Activated T-helper 1 cell treated with anti-CD3 and anti-CD28 coated beads, Interleukin-2, amount 50 U/mL, for 16 hours (primary cell): ENCODE results near the gene RPS6KA3.
"Not testable (repeated sequence)": the region's sequence is repeated elsewhere in the genome, so short reads cannot be mapped to it uniquely, and the experiment has no call there.

ENCODE experiments used
- DNase-seq, 2 donors: peaks; one replicate each; pipeline ENCODE4 v3.0.0-alpha.2; 2020; ENCODE audit warnings: low read depth in 1 of 2, low spot score in 1 of 2

The RPS6KA3 gene

DNA sequence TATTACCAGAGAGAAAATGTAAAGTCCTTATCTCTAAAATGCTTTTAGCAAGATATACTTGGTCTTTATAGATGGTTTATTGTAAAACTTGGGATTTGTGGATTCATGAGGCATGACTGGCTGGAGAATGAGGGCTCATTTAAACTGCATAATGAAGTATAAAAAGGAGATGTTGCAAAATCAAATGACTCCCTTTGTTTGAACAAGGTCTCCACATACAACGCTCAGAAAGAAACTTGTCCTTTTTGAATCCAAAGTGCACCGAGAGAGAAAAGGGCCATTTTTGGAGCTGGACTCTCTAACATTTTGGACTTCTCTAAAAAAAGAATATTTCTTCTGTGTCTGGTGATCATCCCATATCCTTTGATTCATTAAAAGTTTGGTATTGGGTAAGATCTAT, 117.4 kb downstream of the RPS6KA3 start:
- no peak for DNase-seq

DNA sequence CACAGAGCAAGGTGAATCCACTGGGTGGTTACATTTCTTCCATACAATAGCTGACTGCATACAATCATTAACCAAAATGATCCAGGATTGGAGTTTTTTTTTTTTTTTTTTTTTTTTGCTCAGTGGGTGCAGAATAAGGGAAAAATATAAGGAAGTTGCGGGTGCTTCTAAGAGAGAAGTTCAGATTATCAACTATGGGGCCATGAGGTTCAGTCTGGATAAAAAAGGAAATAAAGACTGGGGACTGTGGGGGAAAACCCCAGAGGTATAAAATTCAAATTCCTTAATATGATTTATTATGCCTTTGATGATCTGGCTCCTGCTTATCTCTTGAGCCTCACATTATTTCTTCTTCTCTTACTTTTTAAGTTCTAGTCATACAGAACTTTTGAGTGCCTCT, 119.1 kb downstream of the RPS6KA3 start:
- DNase-seq, result no peak

DNA sequence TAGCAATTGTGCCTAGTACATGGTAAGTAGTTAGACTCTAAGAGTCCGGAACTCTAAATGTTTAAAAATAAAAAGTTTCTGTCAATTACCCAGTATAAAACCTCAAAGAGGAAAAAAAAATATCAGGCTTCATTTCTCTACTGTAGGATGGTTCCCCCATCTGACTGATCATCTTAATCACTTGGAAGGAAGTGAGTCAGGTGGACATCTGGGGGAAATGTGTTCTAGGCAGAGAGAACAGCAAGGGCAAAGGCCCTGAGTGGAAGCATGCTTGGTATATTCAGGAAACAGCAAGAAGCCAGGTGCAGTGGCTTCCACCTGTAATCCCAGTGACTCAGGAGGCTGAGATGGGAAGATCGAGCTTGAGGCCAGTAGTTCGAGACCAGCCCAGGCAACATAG, 122.2 kb downstream of the RPS6KA3 start:
- no peak for DNase-seq

DNA sequence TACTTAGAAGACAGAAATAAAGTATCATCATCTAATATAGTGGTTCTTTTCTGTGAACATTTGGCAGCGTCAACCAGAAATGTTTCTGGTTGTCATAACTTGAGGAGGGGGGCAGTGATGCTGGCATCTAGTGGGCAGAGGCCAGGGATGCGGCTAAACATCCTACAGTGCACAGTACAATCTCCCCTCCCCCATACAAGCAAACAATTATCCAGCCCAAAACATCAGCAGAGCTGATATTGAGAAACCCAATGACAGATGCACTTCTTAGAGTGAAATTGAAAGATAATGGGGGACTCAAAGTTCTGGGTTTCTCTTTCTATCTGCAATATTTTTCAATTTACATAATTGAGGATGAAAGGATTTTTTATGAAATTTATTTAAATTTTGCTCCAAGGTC, 123.1 kb downstream of the RPS6KA3 start:
- no peak for DNase-seq

DNA sequence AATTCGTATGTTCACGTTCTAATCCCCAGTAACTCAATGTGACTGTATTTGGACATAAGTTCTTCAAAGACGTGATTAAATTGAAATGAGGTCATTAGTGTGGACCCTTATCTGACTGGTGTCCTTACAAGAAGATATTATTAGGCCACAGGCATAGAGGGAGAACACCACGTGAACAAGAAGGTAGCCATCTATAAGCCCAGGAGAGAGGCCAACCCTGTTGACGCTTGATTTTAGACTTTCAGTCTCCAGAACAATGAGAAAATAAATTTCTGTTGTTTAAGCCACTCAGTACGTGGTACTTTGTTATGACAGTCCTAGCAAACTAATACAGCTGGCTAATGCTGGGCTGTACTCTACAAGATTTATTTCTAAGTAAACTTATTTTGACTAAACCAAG, 123.6 kb downstream of the RPS6KA3 start:
- DNase-seq, result no peak

DNA sequence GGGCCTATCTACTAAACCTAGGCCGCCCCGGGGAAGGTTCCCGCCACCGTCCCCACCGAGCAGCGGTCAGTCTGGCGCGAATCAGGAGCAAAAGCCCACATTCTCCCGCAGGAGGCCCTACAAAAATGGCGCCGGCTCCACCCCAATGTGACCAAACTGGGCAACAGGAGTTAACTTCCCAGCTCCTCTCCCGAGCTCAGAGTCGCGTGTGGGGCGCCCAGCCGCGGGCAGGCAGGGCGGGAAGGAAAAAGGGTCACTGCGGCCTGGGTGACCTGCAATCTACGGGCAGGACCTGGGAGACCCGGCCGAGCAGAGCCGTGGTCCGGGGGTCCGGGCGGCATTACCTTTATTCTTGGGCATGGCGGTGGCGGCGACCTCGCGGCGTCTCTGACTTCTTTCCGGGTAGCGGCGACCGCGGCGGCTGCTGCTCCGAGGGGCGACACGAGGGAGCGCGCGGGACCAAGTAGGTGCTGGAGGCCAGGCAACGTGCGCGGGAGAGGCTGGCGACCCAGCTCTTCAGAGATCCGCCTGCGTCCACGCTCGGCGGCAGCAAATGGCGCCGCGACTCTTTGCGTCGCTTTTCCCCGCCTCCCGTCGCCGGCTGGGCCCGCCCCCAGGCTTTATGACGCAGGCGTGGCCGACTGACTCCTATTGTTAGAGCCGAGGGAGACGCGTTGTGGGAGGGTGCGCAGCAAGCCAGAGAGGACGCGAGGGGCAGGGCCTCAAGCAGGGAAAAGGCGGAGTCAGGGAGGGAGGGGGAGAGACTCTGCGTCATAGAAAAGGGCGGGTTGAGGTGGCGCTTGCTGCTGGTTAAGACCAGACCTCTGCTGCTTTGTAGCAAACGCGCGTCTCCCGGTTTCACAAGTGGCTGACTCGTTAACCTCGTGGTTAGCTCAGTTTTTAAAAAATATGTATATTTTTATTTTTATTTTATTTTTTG, 125.2 kb downstream of the RPS6KA3 start, which contains the start of gene EIF1AX:
TSS of gene EIF1AX (minus strand) at position 558 of the 940 bp plus-strand sequence. CDS start at position 360, 198 bp downstream.
- peak; percentile 82 to 97 for DNase-seq

DNA sequence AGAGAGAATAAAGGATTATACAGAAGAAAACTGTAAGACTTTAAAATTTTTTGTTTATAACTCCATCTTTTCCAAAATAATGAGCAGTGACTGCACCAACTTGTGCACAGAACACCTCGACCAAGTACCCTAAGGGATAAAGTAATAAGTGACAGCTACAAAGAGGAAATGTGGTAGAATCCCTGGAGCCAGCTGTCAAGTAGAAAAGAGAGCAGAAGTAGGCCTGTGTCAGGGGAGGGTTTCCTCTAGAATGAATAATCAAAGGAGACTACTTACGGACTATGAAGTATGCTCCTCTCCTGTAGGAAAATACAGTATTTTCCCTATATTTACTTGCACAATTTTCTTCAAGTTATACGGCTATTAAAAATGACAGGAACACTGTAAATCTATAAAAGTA, 126.3 kb downstream of the RPS6KA3 start:
- no peak for DNase-seq

DNA sequence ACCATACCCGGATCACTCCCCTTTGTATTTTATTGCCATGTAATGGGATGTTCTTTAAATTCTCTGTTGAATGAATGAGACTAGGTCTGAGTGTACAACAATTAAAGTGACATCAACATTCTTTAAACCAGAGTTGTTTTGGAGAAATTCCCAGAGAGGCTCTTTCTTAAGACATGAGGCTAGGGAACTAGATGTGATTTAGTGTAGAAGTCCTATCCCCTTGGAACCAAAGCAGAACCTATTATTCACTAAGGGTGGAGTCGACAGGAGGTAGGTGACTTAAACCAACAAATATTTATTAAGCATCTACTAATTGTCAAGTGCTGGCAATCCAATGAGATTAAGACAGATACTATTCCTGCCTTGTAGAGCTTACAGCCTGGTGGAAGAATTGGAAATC, 126.7 kb downstream of the RPS6KA3 start:
- no peak for DNase-seq

DNA sequence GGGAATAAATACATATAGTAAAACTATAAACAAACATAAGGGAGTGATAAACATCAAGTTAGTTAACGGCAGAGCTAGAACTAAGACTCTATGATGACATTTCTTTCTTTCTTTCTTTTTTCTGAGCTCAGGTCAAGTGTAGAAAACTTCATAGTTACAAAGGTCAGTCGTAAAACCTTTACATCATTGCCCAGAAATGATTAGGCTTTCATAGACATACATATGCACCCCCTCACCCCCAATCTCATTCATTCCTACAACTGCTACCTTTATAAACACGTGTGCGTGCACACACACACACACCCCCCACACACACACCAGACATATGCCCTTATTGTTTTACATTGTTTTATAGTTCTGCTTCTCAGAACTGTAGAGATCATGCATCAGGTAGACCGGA, 130.8 kb downstream of the RPS6KA3 start:
- no peak for DNase-seq

DNA sequence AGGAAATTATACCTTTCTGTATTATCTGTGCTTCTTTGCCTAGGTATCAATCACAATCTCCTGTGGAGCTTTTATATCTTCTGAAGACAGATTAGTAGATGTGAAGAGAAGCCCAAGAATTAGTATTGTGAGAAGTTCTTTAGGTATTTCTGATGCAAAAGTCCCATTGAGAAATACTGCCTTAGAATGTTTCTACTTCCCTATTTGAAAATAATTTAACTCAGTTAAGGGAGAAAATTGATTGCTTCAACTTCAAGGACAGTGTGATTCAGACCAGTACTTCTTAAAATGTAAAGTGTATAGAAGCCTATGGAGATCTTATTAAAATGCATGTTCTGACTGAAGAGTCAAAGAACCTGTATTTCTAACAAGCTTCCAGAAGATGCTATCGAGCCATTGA, 134.0 kb downstream of the RPS6KA3 start:
- no peak for DNase-seq

DNA sequence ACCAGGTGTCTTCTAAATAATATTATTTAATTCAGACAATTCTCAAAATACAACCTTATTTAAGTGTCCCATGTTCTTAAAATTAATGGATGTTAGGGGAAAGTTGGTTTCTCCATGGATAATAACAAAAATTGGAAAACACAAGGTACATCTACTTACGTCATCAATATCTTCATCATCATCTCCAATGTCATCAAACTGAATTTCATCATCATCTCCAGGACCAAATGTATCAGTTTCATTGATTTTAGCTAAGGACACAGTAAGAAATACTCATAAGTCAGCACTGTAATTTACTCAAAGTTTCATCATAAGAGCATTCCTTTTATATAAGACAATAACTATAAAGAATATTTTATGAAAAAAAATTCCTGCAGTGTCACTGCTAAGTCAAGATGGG, 136.4 kb downstream of the RPS6KA3 start:
- no peak for DNase-seq

DNA sequence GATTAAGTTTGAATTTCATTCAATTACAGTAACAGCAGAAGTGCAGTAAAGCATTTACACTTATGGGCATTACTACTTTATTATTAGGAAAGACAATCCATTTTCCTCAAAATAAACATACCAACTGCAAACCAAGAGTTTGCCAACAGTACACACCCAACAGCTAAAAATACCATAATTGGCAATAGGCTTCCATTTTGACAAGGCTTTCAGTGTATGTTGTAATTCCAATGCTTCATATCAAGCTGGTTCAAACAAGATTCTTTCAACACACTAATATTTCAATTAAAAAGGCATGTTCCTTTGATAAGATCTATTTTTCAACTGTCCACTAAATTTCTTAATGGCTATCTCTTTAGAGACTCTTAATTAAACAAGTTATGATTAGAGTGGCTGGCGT, 137.2 kb downstream of the RPS6KA3 start:
- DNase-seq, result no peak

DNA sequence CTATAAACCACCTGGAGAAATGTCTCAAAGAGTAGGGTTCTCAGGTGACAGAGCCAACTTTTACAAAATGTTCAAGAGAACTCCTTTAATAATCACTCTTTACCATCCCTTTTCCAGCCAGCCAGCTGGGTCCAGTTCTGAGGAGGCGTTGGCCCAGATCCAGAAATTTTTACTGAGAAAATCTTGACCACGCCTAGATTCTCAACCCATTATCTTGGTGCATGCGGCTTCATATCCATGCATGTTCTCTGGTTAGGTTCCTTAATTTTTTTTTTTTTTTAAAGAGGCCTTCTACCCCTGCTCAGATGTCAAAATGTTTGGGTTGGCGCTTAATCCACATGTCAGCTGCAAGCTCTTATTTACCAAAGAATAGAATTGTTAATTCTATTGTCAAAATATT, 138.0 kb downstream of the RPS6KA3 start:
- DNase-seq, result no peak

DNA sequence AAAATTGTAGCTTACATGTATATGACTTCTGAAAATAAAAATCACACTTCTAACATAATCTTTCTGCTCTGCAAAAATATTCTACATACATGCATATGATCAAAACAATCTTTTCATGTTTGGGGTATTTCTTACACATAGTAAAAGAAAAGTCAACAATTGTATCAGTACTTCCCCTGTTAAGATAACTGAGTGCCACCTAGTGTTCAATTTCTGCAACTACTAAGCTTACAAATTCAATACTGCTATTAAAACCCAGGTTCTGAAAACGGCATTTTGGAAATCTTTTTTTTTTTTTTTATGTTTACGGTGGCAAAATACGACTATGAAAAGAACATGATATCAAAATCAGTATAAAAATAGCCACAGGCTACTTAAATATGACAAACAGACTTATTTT, 139.3 kb downstream of the RPS6KA3 start:
- not testable (repeated sequence) for DNase-seq

DNA sequence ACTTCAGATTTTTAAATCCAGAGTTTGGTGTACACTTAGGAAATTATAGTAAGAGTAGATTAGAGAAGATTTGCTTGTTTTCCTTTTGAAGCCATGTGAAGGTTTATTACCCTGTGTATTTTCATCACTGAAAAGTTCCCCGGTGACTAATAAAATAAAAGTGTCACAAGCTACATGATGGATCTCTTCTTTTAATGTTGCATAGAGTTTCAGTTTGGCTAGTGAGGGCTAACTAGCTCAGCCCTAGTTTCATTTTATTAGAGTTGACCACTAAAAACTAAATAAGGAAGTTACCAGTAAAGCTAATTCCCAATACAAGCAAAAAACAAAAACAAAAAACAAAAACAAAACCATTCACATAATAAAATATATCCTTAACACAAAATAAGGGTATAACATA, 139.9 kb downstream of the RPS6KA3 start:
- DNase-seq, result not testable (repeated sequence)

DNA sequence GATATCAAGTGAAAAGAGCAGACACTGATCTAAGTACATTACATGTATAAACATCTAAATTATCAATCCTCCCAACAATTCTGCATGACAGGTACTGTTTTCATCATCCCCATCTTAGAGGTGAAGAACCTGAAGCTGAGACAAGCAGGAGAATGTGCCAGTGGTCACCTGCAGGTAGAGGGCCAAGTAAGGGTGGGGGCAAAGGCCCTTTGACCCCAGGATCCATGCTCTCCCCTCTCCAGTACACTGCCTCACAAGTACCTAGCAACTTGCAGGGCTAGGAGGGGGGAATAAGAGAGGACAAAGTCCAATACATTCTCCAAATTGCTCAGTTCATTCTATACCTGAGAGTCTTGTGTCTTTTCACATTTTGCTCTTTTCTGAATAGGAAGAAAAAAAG, 141.7 kb downstream of the RPS6KA3 start:
- DNase-seq, result no peak

DNA sequence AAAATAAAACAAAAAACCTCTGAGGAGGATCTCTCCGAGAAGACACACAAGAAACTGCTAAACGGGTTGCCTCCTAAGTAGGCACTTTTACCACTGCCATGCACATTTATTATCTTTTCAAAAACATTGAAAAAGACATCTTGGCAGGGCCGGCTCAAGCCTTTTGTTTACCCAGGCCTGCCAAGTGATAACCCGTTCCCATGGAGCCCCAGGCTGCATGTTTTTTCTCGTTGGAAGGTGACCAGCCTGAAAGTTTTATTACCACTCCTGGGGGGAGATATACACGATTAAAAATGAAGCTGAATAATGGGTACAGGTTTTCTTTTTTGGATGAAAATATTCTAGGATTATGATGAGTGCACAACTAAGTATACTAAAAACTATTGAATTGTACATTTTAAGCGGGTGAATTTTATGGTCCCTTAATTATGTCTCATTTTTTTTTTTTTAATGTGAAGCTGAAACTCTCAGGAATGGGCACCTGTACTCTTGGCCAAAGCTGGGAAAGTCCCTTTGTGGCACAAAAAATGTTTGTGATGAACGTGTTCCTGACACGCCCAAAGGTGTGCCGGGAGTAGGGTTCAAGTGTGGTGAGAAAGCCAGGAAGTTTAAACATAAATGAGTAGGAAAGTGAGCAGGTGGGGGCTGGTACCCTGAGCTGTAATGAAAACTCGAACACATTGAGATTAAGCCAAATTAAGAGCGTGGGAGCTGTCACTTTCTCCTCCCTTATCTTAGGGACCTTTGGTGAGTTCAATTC, 148.5 kb downstream of the RPS6KA3 start:
- DNase-seq, result no peak

DNA sequence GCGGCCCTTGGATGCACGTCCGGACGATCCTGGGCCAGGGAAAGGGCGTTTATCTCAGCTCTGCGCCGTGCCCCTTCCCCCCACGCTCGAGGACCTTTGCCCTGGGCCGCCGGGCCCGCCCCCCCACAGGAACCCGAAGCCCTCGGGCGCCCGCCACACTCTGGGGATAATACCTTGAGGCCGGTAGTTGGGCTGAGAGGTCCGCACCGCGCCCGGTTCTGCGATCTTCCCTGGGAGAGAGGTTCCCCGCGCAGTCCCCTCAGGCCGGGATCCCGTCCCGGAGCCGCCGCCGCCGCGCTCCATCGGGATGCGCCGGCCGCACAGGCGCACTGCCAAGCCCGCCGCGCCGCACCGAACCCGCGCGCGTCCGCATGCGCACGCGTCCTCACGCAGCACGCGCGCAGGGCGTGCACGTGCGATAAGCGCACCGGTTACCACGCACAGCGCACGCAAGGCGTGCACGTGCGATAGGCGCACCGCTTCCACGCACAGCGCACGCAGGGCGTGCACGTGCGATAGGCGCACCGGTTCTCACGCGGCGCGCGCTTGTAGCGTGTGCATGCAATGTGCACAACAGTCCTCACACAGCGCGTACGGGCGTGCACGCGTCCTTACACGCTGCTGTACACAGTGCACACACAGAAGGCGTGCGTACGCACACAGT, 150.0 kb downstream of the RPS6KA3 start, which contains the start of gene MAP7D2:
TSS of gene MAP7D2 (minus strand) at position 331 of the 664 bp plus-strand sequence. CDS start at position 303, 28 bp downstream.
- DNase-seq, result no peak

DNA sequence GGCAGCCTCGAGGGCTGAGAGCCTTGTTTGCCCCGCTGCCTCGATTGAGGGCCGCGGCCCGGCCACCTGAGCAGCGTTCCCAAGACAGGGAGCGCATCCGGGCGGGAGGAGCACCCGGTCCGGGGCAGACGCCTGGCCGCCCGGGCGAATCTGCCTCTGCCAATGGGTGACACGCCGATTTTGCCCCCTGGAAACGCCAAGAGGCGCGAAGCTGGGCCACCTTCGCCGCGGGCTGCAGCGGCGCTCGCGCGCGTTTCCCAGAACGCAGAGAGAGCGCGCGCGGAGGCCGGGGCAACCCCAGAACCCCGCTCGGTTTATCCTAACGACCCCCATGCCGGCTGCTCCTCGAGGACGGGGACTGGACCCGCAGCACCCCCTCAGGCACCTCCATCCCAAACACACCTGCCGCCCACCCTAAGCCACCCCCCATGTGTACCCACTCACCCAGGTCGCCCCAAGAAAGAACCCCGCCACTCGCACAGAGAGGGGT, 150.6 kb downstream of the RPS6KA3 start:
- no peak for DNase-seq

DNA sequence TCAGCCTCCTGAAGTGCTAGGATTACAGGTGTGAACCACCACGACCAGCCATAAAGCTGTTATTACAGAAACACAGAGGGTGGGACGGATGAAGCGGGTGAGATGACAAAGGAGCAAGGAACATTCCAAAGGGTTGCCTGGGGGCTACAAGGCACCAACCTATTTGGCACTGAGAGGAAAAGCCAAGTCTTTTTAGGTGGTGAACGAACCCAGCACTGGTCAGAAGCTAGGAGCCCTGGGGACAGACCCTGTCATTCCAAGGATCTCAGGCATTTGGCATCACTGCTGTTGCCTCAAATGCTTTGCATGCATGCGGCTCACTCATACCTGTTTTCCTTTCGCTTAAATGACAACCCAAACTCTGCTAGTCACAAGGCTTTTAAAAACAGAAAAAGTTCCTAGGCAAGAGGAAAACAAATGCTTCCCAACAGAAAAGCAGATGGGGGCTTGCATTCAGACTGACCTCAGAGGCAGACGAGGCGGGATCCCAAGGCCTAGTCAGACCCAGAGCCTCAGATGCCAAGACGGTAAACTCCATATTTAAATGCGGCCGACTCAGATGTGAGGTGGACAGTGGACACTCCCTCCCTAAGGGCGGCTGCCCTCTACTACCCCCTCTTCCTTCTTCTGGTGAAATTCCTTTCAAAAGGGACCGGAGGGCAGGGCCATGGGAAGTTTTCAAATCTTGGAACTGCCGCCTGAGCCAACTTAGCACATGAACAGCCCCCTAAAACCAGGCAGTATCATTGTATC, 154.5 kb downstream of the RPS6KA3 start:
- no peak for DNase-seq

DNA sequence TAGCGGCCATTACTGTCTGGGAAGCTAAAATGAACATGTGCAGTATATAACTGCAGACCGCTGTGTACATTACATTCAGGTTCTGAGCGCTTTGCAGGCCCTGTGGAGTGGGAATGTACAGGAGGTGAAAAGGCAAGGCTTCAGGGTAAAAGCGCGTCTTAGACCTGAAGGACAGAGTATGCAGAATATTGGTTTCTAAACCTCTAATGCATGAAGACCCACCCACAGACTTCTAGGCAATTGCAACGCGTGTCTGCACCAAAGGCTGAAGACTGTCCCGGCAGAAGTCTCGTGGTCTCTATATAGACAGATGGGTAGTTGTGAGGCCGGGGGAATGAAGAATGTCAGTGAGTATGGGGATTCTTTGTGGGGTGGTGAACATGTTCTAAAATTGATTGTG, 155.4 kb downstream of the RPS6KA3 start:
- DNase-seq, result no peak
